Tongue (tissue), 2 donors: ENCODE results near the gene ALPL. TPM values are rescaled to one million over a fixed set of nuclear protein-coding genes. Genes with fewer than 3 reads are reported as not detected.
"Not testable (repeated sequence)": the region's sequence is repeated elsewhere in the genome, so short reads cannot be mapped to it uniquely, and the experiment has no call there.

Source experiments
- DNase-seq: peaks from one replicate; pipeline ENCODE4 v3.0.0-alpha.2; 2015
- total RNA-seq: library from RNA; depleted of rRNA; stranded (reverse); fragments of >200 nt; gene quantifications from one replicate; pipeline ENCODE4 v1.2.3, GENCODE V29; 2014

The ALPL gene
- total RNA-seq = 3.8 TPM

- no peak for DNase-seq
Observed at GRCh38 chr1:21509351-21510112, at the start of gene ALPL. TSS of gene ALPL (plus strand) at chr1:21509423. CDS start at chr1:21554082, 44,659 bp downstream.

GRCh38 chr1:21465127-21465526, 44.1 kb upstream of the ALPL start:
- not testable (repeated sequence) for DNase-seq

- not testable (repeated sequence) for DNase-seq
Observed at GRCh38 chr1:21467946-21468345, 41.3 kb upstream of the ALPL start.

- DNase-seq = no peak
Observed at GRCh38 chr1:21468599-21468998, 40.6 kb upstream of the ALPL start.

- DNase-seq = no peak
Observed at GRCh38 chr1:21469581-21469980, 39.6 kb upstream of the ALPL start.

- peak; percentile 12 for DNase-seq
Observed at GRCh38 chr1:21472861-21473260, 36.4 kb upstream of the ALPL start.

GRCh38 chr1:21478356-21478755, 30.9 kb upstream of the ALPL start:
- DNase-seq = no peak

GRCh38 chr1:21483881-21484280, 25.3 kb upstream of the ALPL start:
- DNase-seq = not testable (repeated sequence)

GRCh38 chr1:21489146-21489545, 20.1 kb upstream of the ALPL start:
- DNase-seq = no peak

- no peak for DNase-seq
Observed at GRCh38 chr1:21490774-21491487, 18.3 kb upstream of the ALPL start.

- peak; percentile 63 for DNase-seq
Observed at GRCh38 chr1:21491488-21492355, 17.5 kb upstream of the ALPL start.

- no peak for DNase-seq
Observed at GRCh38 chr1:21492356-21492625, 16.9 kb upstream of the ALPL start.

GRCh38 chr1:21494196-21494595, 15.0 kb upstream of the ALPL start:
- DNase-seq = no peak

- DNase-seq = no peak
Observed at GRCh38 chr1:21495225-21495820, 13.9 kb upstream of the ALPL start.

GRCh38 chr1:21496063-21496462, 13.2 kb upstream of the ALPL start:
- DNase-seq = no peak

GRCh38 chr1:21496886-21497285, 12.3 kb upstream of the ALPL start:
- DNase-seq = no peak

- no peak for DNase-seq
Observed at GRCh38 chr1:21497466-21498061, 11.7 kb upstream of the ALPL start.

GRCh38 chr1:21499283-21499950, 9.8 kb upstream of the ALPL start:
- DNase-seq = no peak

- no peak for DNase-seq
Observed at GRCh38 chr1:21503706-21504377, 5.4 kb upstream of the ALPL start.

GRCh38 chr1:21506804-21507203, 2.4 kb upstream of the ALPL start:
- DNase-seq = no peak
